ENCODE data around the gene AMER1.

The AMER1 gene

GRCh38 chrX:64152857-64153256, 52.7 kb downstream of the AMER1 start:
- H3K9ac ChIP-seq (ENCODE audit: low read depth, low read length, poor library complexity, severe bottlenecking): no peak overlapping the region
- no peaks in the 10 kb centered on the region for H3K36me3 ChIP-seq (ENCODE audit: insufficient read depth, low read length)
- H3K4me3 ChIP-seq (ENCODE audit: low read length, poor library complexity, severe bottlenecking): no peak overlapping the region
- H2AFZ ChIP-seq (ENCODE audit: low read length): no peak overlapping the region
- H3K79me2 ChIP-seq (ENCODE audit: insufficient read depth, low read length): no peaks in the 10 kb centered on the region
- no peak for TF ChIP-seq EZH2phosphoT487 (IDR thresholded peaks at IDR 0.05; ENCODE audit: borderline replicate concordance)
- no peak for TF ChIP-seq CTCF (conservative IDR thresholded peaks at IDR 0.05; ENCODE audit: low read length)
- no peak overlapping the region for H3K4me2 ChIP-seq (ENCODE audit: low read depth, low read length, poor library complexity, severe bottlenecking)
- no peaks in the 10 kb centered on the region for H3K9me2 ChIP-seq (replicated peaks; ENCODE audit: low read depth, low read length)
- H3F3A ChIP-seq (ENCODE audit: low read depth): no peaks in the 10 kb centered on the region
- no peaks in the 10 kb centered on the region for H3K9me3 ChIP-seq (ENCODE audit: insufficient read depth, low read depth, low read length)
- no peaks in the 10 kb centered on the region for H3K4me1 ChIP-seq (ENCODE audit: insufficient read depth, low read length, poor library complexity, severe bottlenecking)
- H4K20me1 ChIP-seq (ENCODE audit: insufficient read depth, low read length, poor library complexity, severe bottlenecking): no peaks in the 10 kb centered on the region
- no peaks in the 10 kb centered on the region for H3K27me3 ChIP-seq (ENCODE audit: insufficient read depth, low read length, poor library complexity, severe bottlenecking)

GRCh38 chrX:64151911-64152310, 53.6 kb downstream of the AMER1 start:
- H4K20me1 ChIP-seq (ENCODE audit: insufficient read depth, low read length, poor library complexity, severe bottlenecking): no peaks in the 10 kb centered on the region
- H3K79me2 ChIP-seq (ENCODE audit: insufficient read depth, low read length): no peaks in the 10 kb centered on the region
- no peak overlapping the region for H2AFZ ChIP-seq (ENCODE audit: low read length)
- no peak overlapping the region for H3K9ac ChIP-seq (ENCODE audit: low read depth, low read length, poor library complexity, severe bottlenecking)
- H3F3A ChIP-seq (ENCODE audit: low read depth): no peaks in the 10 kb centered on the region
- TF ChIP-seq CTCF (conservative IDR thresholded peaks at IDR 0.05; ENCODE audit: low read length) (no peak), EZH2phosphoT487 (IDR thresholded peaks at IDR 0.05; ENCODE audit: borderline replicate concordance) (no peak)
- H3K27me3 ChIP-seq (ENCODE audit: insufficient read depth, low read length, poor library complexity, severe bottlenecking): no peaks in the 10 kb centered on the region
- no peaks in the 10 kb centered on the region for H3K36me3 ChIP-seq (ENCODE audit: insufficient read depth, low read length)
- H3K4me3 ChIP-seq (ENCODE audit: low read length, poor library complexity, severe bottlenecking): no peak overlapping the region
- no peak overlapping the region for H3K4me2 ChIP-seq (ENCODE audit: low read depth, low read length, poor library complexity, severe bottlenecking)
- no peaks in the 10 kb centered on the region for H3K4me1 ChIP-seq (ENCODE audit: insufficient read depth, low read length, poor library complexity, severe bottlenecking)
- H3K9me2 ChIP-seq (replicated peaks; ENCODE audit: low read depth, low read length): no peaks in the 10 kb centered on the region
- no peaks in the 10 kb centered on the region for H3K9me3 ChIP-seq (ENCODE audit: insufficient read depth, low read depth, low read length)

- H2AFZ ChIP-seq (ENCODE audit: low read length): no peak overlapping the region
- no peaks in the 10 kb centered on the region for H3K27me3 ChIP-seq (ENCODE audit: insufficient read depth, low read length, poor library complexity, severe bottlenecking)
- H3K9me3 ChIP-seq (ENCODE audit: insufficient read depth, low read depth, low read length): no peaks in the 10 kb centered on the region
- H3K36me3 ChIP-seq (ENCODE audit: insufficient read depth, low read length): no peaks in the 10 kb centered on the region
- no peaks in the 10 kb centered on the region for H3K79me2 ChIP-seq (ENCODE audit: insufficient read depth, low read length)
- no peaks in the 10 kb centered on the region for H3F3A ChIP-seq (ENCODE audit: low read depth)
- no peaks in the 10 kb centered on the region for H3K4me1 ChIP-seq (ENCODE audit: insufficient read depth, low read length, poor library complexity, severe bottlenecking)
- no peak overlapping the region for H3K9ac ChIP-seq (ENCODE audit: low read depth, low read length, poor library complexity, severe bottlenecking)
- no peaks in the 10 kb centered on the region for H4K20me1 ChIP-seq (ENCODE audit: insufficient read depth, low read length, poor library complexity, severe bottlenecking)
- H3K4me2 ChIP-seq (ENCODE audit: low read depth, low read length, poor library complexity, severe bottlenecking): no peak overlapping the region
- no peak for TF ChIP-seq EZH2phosphoT487 (IDR thresholded peaks at IDR 0.05; ENCODE audit: borderline replicate concordance)
- TF ChIP-seq CTCF (conservative IDR thresholded peaks at IDR 0.05; ENCODE audit: low read length): no peak
- no peaks in the 10 kb centered on the region for H3K9me2 ChIP-seq (replicated peaks; ENCODE audit: low read depth, low read length)
- H3K4me3 ChIP-seq (ENCODE audit: low read length, poor library complexity, severe bottlenecking): no peak overlapping the region
Measured at GRCh38 chrX:64150775-64151174, 54.7 kb downstream of the AMER1 start.

Data from Loucy (cell line).